Ascending aorta (tissue), 2 donors: ENCODE results near the gene MAML2. TPM values are rescaled to one million over a fixed set of nuclear protein-coding genes. Genes with fewer than 3 reads are reported as not detected.

Source experiments
- DNase-seq, 2 donors: peaks; one replicate each; pipeline ENCODE4 v3.0.0-alpha.2; 2019; ENCODE audit warnings: low spot score in 2 of 2
- H3K27ac ChIP-seq, 2 donors: fragments of 200-600 bp; sonication (generic); one replicate each; pipeline ENCODE4 v1.5.1; 2016 to 2017; ENCODE audit warnings: mild to moderate bottlenecking in 1 of 2
- H3K27me3 ChIP-seq: fragments of 200-600 bp; sonication (generic); one replicate; pipeline ENCODE4 v1.5.1; 2017
- H3K36me3 ChIP-seq, 2 donors: fragments of 200-600 bp; sonication (generic); one replicate each; pipeline ENCODE4 v1.5.1; 2016
- H3K4me1 ChIP-seq, 2 donors: fragments of 200-600 bp; sonication (generic); one replicate each; pipeline ENCODE4 v1.5.1; 2016 to 2017; ENCODE audit warnings: mild to moderate bottlenecking in 1 of 2
- H3K4me3 ChIP-seq, 2 donors: fragments of 200-600 bp; sonication (generic); one replicate each; pipeline ENCODE4 v1.5.1; 2016 to 2017; ENCODE audit warnings: mild to moderate bottlenecking in 1 of 2
- H3K9me3 ChIP-seq, 2 donors: fragments of 200-600 bp; sonication (generic); one replicate each; pipeline ENCODE4 v1.5.1; 2016
- CTCF ChIP-seq, 3 experiments: fragments of 200-600 bp in 2 of 3; fragments of 450-650 bp in 1 of 3; sonication (generic) in 2 of 3; IDR thresholded peaks; one replicate each; pipeline ENCODE4 v1.5.1; 2016 to 2019; ENCODE audit warnings: antibody characterized with exemption in 3 of 3, mild to moderate bottlenecking in 1 of 3, moderate library complexity in 1 of 3
- intact Hi-C: fragments of 100-400 bp; cut with DNase I; formaldehyde crosslinking; loops from one replicate; pipeline ENCODE4 v1.15.1; 2023
- total RNA-seq: library from RNA; depleted of rRNA; stranded (reverse); fragments of >200 nt; gene quantifications from one replicate; pipeline ENCODE4 v1.1.0, GENCODE V29; 2016

Gene MAML2
- total RNA-seq, 1 donor from 2014 or later, result 13.2 TPM

DNA sequence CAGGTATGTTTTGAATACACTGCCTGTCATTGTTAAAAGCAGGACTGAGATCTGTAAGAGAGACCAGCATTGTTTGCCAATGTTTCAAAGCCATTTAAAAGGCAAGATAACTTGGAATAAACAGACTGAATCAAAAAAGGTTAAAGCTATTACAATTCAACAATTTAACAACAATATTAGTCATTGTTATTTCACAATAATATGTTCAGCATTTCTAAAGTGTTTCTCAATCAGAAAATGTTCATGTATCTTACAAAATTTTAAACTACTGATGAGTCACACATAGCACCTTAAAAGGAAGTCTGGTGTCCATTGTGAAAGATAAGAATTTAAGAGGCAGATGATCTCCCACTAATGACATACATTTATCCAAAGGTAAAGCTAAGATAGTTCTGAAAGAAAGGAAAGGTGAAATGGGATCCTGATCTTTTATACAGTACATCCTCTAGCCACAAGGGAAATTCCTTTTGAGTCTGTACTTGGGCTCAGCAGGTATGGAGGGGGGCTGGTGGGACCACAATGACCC lies 79.7 kb downstream of the MAML2 start:
- peak overlapping the region; percentile 75 to 82 for H3K27ac ChIP-seq
- H3K27me3 ChIP-seq, result no peaks in the 10 kb centered on the region
- no peak overlapping the region for H3K4me3 ChIP-seq
- no peak for DNase-seq
- peak in 1 of 3 experiments; percentile 9 for TF ChIP-seq CTCF (IDR thresholded peaks at IDR 0.05)
- no peaks in the 10 kb centered on the region for H3K9me3 ChIP-seq
- H3K4me1 ChIP-seq, result peaks cover 16 to 52% of the 10 kb centered on the region in 2 donors
- H3K36me3 ChIP-seq, result no peaks in the 10 kb centered on the region
- intact Hi-C loops, result loop anchor here (5.0 kb wide), 2 partner anchors 39 to 79 kb away; partner anchors contain the start of gene MAML2

- H3K27me3 ChIP-seq, result no peaks in the 10 kb centered on the region
- no peaks in the 10 kb centered on the region for H3K36me3 ChIP-seq
- no peak overlapping the region for H3K27ac ChIP-seq
- H3K4me1 ChIP-seq, result peaks cover 11 to 57% of the 10 kb centered on the region in 2 donors
- intact Hi-C loops, result loop anchor here (5.0 kb wide), 2 partner anchors 42 to 82 kb away; partner anchors contain the start of gene MAML2
- DNase-seq, result no peak
- H3K4me3 ChIP-seq, result no peak overlapping the region
- H3K9me3 ChIP-seq, result no peaks in the 10 kb centered on the region
- TF ChIP-seq CTCF (IDR thresholded peaks at IDR 0.05), result no peak
These were observed 82.5 kb downstream of the MAML2 start for GRCh38 chr11:96260532-96260931.

DNA sequence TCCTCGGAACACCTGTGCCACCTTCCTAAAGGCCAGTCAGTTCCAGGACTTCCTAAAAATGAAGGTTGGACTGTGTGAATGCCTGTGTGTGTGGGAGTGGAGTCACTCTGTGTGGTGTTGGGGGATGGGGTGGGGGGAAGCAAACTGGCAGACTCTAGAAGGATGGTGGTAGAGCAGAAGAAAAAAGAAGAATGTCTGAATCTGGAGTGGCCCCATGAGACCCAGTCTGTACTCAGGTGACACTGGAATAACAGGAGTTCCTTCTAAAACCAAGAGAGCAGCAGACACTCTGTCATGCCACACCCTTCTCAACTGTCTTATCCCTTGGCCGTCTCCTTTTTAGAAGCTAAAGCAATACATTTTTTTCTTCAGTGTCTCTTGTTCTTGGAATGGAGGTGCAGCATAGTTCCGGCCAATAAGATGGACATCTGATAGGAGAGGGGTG lies 82.9 kb downstream of the MAML2 start:
- no peak overlapping the region for H3K4me3 ChIP-seq
- H3K27me3 ChIP-seq, result no peaks in the 10 kb centered on the region
- no peak for DNase-seq
- peaks cover 13 to 54% of the 10 kb centered on the region in 2 donors for H3K4me1 ChIP-seq
- H3K9me3 ChIP-seq, result no peaks in the 10 kb centered on the region
- TF ChIP-seq CTCF (IDR thresholded peaks at IDR 0.05), result no peak
- no peaks in the 10 kb centered on the region for H3K36me3 ChIP-seq
- H3K27ac ChIP-seq, result no peak overlapping the region
- intact Hi-C loops, result loop anchor here (5.0 kb wide), 2 partner anchors 42 to 82 kb away; partner anchors contain the start of gene MAML2

GRCh38 chr11:96259134-96259830 lies 83.7 kb downstream of the MAML2 start:
- no peak for TF ChIP-seq CTCF (IDR thresholded peaks at IDR 0.05)
- Histone ChIP-seq H3K27ac (peak overlapping the region in 1 of 2 donors; percentile 42), H3K4me1 (peaks cover 18 to 55% of the 10 kb centered on the region in 2 donors), H3K36me3 (no peaks in the 10 kb centered on the region), H3K9me3 (no peaks in the 10 kb centered on the region), H3K4me3 (no peak overlapping the region), H3K27me3 (no peaks in the 10 kb centered on the region)
- intact Hi-C loops, result no loop called here
- DNase-seq, result no peak

GRCh38 chr11:96257972-96258934 lies 84.7 kb downstream of the MAML2 start:
- DNase-seq, result no peak
- H3K4me3 ChIP-seq, result no peak overlapping the region
- no peaks in the 10 kb centered on the region for H3K36me3 ChIP-seq
- peak overlapping the region; percentile 42 to 46 for H3K27ac ChIP-seq
- H3K27me3 ChIP-seq, result no peaks in the 10 kb centered on the region
- intact Hi-C loops, result no loop called here
- no peaks in the 10 kb centered on the region for H3K9me3 ChIP-seq
- H3K4me1 ChIP-seq, result peaks cover 15 to 53% of the 10 kb centered on the region in 2 donors
- no peak for TF ChIP-seq CTCF (IDR thresholded peaks at IDR 0.05)
